IPS-18a (cell line): ENCODE results near the gene GOLIM4.
A peak's percentile ranks its signal among the peaks of the same experiment; 100 is the strongest.
"Not testable (repeated sequence)": the region's sequence is repeated elsewhere in the genome, so short reads cannot be mapped to it uniquely, and the experiment has no call there.

Source experiments
- H3K27ac ChIP-seq: one replicate; pipeline ENCODE4 v1.5.1; 2013; ENCODE audit warnings: low read length
- H3K27me3 ChIP-seq: one replicate; pipeline ENCODE4 v1.6.1; 2013; ENCODE audit warnings: mild to moderate bottlenecking, low read length; ENCODE audit not compliant: control insufficient read depth, insufficient read depth
- H3K36me3 ChIP-seq: one replicate; pipeline ENCODE4 v1.6.1; 2013; ENCODE audit warnings: low read depth, low read length; ENCODE audit not compliant: control insufficient read depth
- H3K4me1 ChIP-seq: one replicate; pipeline ENCODE4 v1.6.1; 2013; ENCODE audit warnings: low read depth, low read length; ENCODE audit not compliant: control insufficient read depth
- H3K4me3 ChIP-seq: one replicate; pipeline ENCODE4 v1.5.1; 2013; ENCODE audit warnings: low read length
- H3K9ac ChIP-seq: one replicate; pipeline ENCODE4 v1.6.1; 2013; ENCODE audit warnings: mild to moderate bottlenecking, low read length, moderate library complexity
- H3K9me3 ChIP-seq: one replicate; pipeline ENCODE4 v1.6.1; 2013; ENCODE audit warnings: low read depth, low read length; ENCODE audit not compliant: control insufficient read depth

The GOLIM4 gene, protein sequence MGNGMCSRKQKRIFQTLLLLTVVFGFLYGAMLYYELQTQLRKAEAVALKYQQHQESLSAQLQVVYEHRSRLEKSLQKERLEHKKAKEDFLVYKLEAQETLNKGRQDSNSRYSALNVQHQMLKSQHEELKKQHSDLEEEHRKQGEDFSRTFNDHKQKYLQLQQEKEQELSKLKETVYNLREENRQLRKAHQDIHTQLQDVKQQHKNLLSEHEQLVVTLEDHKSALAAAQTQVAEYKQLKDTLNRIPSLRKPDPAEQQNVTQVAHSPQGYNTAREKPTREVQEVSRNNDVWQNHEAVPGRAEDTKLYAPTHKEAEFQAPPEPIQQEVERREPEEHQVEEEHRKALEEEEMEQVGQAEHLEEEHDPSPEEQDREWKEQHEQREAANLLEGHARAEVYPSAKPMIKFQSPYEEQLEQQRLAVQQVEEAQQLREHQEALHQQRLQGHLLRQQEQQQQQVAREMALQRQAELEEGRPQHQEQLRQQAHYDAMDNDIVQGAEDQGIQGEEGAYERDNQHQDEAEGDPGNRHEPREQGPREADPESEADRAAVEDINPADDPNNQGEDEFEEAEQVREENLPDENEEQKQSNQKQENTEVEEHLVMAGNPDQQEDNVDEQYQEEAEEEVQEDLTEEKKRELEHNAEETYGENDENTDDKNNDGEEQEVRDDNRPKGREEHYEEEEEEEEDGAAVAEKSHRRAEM

GRCh38 chr3:168095611-168096209 is at the start of gene GOLIM4:
Gene GOLIM4, minus strand, starts transcription at chr3:168095924. Its CDS starts 639 bp downstream, at chr3:168095285.
- Histone ChIP-seq H3K9me3 (no peaks in the 10 kb centered on the region), H3K9ac (peak within 1 kb of the TSS; percentile 72), H3K4me3 (peak within 1 kb of the TSS; percentile 87), H3K36me3 (no peaks in the 10 kb centered on the region), H3K4me1 (peaks cover 37% of the 10 kb centered on the region), H3K27ac (peak within 1 kb of the TSS; percentile 46), H3K27me3 (peaks cover 4% of the 10 kb centered on the region)

GRCh38 chr3:168141405-168141998 is 45.8 kb upstream of the GOLIM4 start:
- Histone ChIP-seq H3K36me3 (no peaks in the 10 kb centered on the region), H3K4me3 (no peak overlapping the region), H3K9ac (no peak overlapping the region), H3K27me3 (no peaks in the 10 kb centered on the region), H3K27ac (no peak overlapping the region), H3K4me1 (peaks cover 11% of the 10 kb centered on the region), H3K9me3 (no peaks in the 10 kb centered on the region)

DNA sequence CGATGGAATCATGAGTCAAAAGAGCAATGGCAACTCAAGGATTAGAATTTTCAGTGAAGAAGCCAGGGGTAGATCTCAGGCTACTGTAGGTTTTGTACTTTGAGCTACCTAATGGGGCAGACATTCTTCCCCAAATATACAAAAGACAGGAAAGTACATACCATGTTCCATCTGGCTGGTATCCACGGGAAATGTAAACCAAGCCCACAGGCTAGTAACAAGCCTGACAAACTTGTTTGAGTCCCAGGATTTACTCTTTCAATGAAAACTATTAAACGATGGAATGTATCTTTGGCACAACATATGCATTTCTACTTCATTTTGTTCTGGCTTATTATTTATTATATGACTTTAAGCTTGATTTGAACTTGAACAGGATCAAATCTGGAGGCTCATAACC is 44.2 kb upstream of the GOLIM4 start:
- H3K27ac ChIP-seq, result no peak overlapping the region
- peaks cover 11% of the 10 kb centered on the region for H3K4me1 ChIP-seq
- no peaks in the 10 kb centered on the region for H3K36me3 ChIP-seq
- no peaks in the 10 kb centered on the region for H3K27me3 ChIP-seq
- H3K4me3 ChIP-seq, result no peak overlapping the region
- no peak overlapping the region for H3K9ac ChIP-seq
- no peaks in the 10 kb centered on the region for H3K9me3 ChIP-seq

- Histone ChIP-seq H3K27ac (no peak overlapping the region), H3K9ac (no peak overlapping the region), H3K4me3 (no peak overlapping the region), H3K4me1 (peaks cover 11% of the 10 kb centered on the region), H3K27me3 (no peaks in the 10 kb centered on the region), H3K9me3 (no peaks in the 10 kb centered on the region), H3K36me3 (no peaks in the 10 kb centered on the region)
These were observed 42.7 kb upstream of the GOLIM4 start for GRCh38 chr3:168138421-168138820.

- H3K4me3 ChIP-seq, result no peak overlapping the region
- H3K27me3 ChIP-seq, result no peaks in the 10 kb centered on the region
- H3K4me1 ChIP-seq, result no peaks in the 10 kb centered on the region
- no peak overlapping the region for H3K27ac ChIP-seq
- no peaks in the 10 kb centered on the region for H3K36me3 ChIP-seq
- H3K9me3 ChIP-seq, result no peaks in the 10 kb centered on the region
- no peak overlapping the region for H3K9ac ChIP-seq
These were observed 39.2 kb upstream of the GOLIM4 start for GRCh38 chr3:168134931-168135330.

DNA sequence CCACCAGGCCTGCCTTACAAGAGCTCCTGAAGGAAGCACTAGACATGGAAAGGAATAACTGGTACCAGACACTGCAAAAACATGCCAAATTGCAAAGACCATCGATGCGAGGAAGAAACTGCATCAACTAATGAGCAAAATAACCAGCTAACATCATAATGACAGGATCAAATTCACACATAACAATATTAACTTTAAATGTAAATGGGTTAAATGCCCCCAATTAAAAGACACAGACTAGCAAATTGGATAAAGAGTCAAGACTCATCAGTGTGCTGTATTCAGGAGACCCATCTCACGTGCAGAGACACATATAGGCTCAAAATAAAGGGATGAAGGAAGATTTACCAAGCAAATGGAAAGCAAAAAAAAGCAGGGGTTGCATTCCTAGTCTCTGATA is 34.5 kb upstream of the GOLIM4 start:
- H3K9ac ChIP-seq, H3K27ac ChIP-seq, H3K4me3 ChIP-seq, H3K36me3 ChIP-seq, H3K4me1 ChIP-seq, H3K27me3 ChIP-seq, H3K9me3 ChIP-seq: not testable (repeated sequence)

DNA sequence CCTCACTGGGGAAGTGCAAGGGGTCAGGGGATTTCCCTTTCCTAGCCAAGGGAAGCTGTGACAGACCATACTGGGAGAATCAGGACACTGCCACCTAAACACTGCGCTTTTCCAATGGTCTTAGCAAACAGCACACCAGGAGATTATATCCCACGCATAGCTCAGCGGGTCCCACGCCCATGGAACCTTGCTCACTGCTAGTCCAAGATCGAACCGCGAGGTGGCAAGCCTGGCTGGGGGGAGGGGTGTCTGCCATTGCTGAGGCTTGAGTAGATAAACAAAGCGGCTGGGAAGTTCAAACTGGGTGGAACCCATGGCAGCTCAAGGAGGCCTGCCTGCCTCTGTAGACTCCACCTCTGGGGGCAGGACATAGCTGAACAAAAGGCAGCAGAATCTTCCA is 32.7 kb upstream of the GOLIM4 start:
- H3K9ac ChIP-seq, H3K27ac ChIP-seq, H3K36me3 ChIP-seq, H3K4me3 ChIP-seq, H3K9me3 ChIP-seq, H3K27me3 ChIP-seq, H3K4me1 ChIP-seq: not testable (repeated sequence)

DNA sequence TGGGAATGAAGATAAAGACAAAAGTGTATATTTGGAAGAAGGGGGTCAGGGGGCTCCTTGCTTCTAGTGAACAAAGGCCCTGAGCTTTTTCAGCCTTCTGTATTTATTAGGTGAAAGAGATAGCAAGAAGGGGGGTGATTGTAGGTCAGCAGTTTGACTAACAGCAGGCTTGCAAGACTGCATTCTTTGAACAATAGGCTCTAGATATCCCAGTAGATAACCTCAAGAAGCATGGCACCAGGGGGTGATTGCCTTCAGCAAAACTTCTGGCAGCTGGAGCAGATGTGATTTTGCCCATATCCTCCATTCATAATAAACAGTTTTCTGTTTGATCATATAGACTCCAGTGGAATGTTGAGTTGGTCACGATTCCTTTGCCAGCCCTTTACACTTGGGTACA is 31.7 kb upstream of the GOLIM4 start:
- Histone ChIP-seq H3K4me3 (no peak overlapping the region), H3K36me3 (no peaks in the 10 kb centered on the region), H3K27me3 (no peaks in the 10 kb centered on the region), H3K9me3 (peaks cover 5% of the 10 kb centered on the region), H3K4me1 (no peaks in the 10 kb centered on the region), H3K9ac (no peak overlapping the region), H3K27ac (no peak overlapping the region)

GRCh38 chr3:168124791-168125190 is 29.1 kb upstream of the GOLIM4 start:
- no peak overlapping the region for H3K9ac ChIP-seq
- H3K9me3 ChIP-seq, result peaks cover 5% of the 10 kb centered on the region
- no peak overlapping the region for H3K4me3 ChIP-seq
- H3K4me1 ChIP-seq, result no peaks in the 10 kb centered on the region
- no peaks in the 10 kb centered on the region for H3K27me3 ChIP-seq
- no peak overlapping the region for H3K27ac ChIP-seq
- no peaks in the 10 kb centered on the region for H3K36me3 ChIP-seq

GRCh38 chr3:168124291-168124690 is 28.6 kb upstream of the GOLIM4 start:
- H3K27me3 ChIP-seq, result no peaks in the 10 kb centered on the region
- peaks cover 5% of the 10 kb centered on the region for H3K9me3 ChIP-seq
- no peaks in the 10 kb centered on the region for H3K4me1 ChIP-seq
- no peak overlapping the region for H3K9ac ChIP-seq
- no peak overlapping the region for H3K4me3 ChIP-seq
- H3K36me3 ChIP-seq, result no peaks in the 10 kb centered on the region
- H3K27ac ChIP-seq, result no peak overlapping the region
